Neural crest cell (in vitro differentiated cells): ENCODE results near the gene NISCH. TPM values are rescaled to one million over a fixed set of nuclear protein-coding genes. Genes with fewer than 3 reads are reported as not detected.
A peak's percentile ranks its signal among the peaks of the same experiment; 100 is the strongest.

Experiments used
- DNase-seq: peaks from one replicate; pipeline ENCODE4 v3.0.0; 2021; ENCODE audit warnings: low read depth, mixed read lengths, low spot score
- H3K27ac Mint-ChIP-seq: one replicate; pipeline ENCODE4 v1.8.0; 2021; ENCODE audit warnings: mild to moderate bottlenecking, mixed read lengths; ENCODE audit not compliant: unreplicated experiment
- H3K27me3 Mint-ChIP-seq: 2 replicates; pipeline ENCODE4 v1.8.0; 2021; ENCODE audit warnings: low read depth, mild to moderate bottlenecking, mixed read lengths
- H3K36me3 Mint-ChIP-seq: 2 replicates; pipeline ENCODE4 v1.8.0; 2021; ENCODE audit warnings: low read depth, mild to moderate bottlenecking, mixed read lengths
- H3K4me1 Mint-ChIP-seq: 2 replicates; pipeline ENCODE4 v1.8.0; 2021; ENCODE audit warnings: mixed read lengths
- H3K4me3 Mint-ChIP-seq: one replicate; pipeline ENCODE4 v1.8.0; 2021; ENCODE audit warnings: mild to moderate bottlenecking, mixed read lengths
- H3K9me3 Mint-ChIP-seq: 2 replicates; pipeline ENCODE4 v1.8.0; 2021; ENCODE audit warnings: mixed read lengths
- total RNA-seq: library from RNA; stranded (reverse); gene quantifications from 2 replicates; pipeline ENCODE4 v1.2.1, GENCODE V29; 2021
- TF ChIP-seq, protein P1 (sequence below): fragments of 200-600 bp; sonication (generic); conservative IDR thresholded peaks from 2 replicates; pipeline ENCODE4 v1.5.0; 2021; ENCODE audit warnings: antibody characterized with exemption, mild to moderate bottlenecking

NISCH gene
- total RNA-seq, 1 donor from 2014 or later, result 161 TPM

- Mint-ChIP-seq H3K4me1 (no peaks in the 10 kb centered on the region), H3K27ac (no peak overlapping the region), H3K4me3 (no peak overlapping the region), H3K36me3 (no peaks in the 10 kb centered on the region), H3K27me3 (no peaks in the 10 kb centered on the region), H3K9me3 (no peaks in the 10 kb centered on the region)
- TF ChIP-seq, protein P1, sequence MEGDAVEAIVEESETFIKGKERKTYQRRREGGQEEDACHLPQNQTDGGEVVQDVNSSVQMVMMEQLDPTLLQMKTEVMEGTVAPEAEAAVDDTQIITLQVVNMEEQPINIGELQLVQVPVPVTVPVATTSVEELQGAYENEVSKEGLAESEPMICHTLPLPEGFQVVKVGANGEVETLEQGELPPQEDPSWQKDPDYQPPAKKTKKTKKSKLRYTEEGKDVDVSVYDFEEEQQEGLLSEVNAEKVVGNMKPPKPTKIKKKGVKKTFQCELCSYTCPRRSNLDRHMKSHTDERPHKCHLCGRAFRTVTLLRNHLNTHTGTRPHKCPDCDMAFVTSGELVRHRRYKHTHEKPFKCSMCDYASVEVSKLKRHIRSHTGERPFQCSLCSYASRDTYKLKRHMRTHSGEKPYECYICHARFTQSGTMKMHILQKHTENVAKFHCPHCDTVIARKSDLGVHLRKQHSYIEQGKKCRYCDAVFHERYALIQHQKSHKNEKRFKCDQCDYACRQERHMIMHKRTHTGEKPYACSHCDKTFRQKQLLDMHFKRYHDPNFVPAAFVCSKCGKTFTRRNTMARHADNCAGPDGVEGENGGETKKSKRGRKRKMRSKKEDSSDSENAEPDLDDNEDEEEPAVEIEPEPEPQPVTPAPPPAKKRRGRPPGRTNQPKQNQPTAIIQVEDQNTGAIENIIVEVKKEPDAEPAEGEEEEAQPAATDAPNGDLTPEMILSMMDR, result no peak
- DNase-seq, result no peak
Measured at GRCh38 chr3:52512105-52512504, 56.7 kb downstream of the NISCH start.

GRCh38 chr3:52512727-52513126 is 57.3 kb downstream of the NISCH start:
- Mint-ChIP-seq H3K4me1 (no peaks in the 10 kb centered on the region), H3K36me3 (no peaks in the 10 kb centered on the region), H3K27ac (no peak overlapping the region), H3K27me3 (no peaks in the 10 kb centered on the region), H3K9me3 (no peaks in the 10 kb centered on the region), H3K4me3 (no peak overlapping the region)
- TF ChIP-seq, protein P1, result no peak
- no peak for DNase-seq

DNA sequence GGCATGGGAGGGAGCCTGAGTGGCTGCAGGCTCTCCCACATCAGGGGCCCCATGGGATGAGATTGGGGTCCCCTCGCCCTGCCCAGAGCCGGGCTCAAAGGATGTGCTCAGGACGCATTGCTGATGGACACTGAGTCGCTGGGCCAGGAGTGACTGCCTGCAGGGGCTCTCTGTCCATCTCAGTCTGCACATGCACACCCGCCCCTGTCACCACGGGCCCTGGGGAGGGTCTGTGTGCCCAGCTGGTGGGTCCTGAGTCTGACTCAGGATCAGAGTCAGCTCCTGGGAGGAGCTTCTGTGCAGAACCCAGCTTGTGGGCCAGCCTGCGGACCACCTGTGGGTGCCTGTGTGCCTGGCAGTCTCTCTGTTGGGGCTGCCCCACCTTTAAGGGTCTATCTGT is 57.9 kb downstream of the NISCH start:
- DNase-seq, result no peak
- Mint-ChIP-seq H3K27ac (no peak overlapping the region), H3K9me3 (no peaks in the 10 kb centered on the region), H3K36me3 (no peaks in the 10 kb centered on the region), H3K4me3 (no peak overlapping the region), H3K4me1 (no peaks in the 10 kb centered on the region), H3K27me3 (no peaks in the 10 kb centered on the region)
- TF ChIP-seq, protein P1, result no peak

DNA sequence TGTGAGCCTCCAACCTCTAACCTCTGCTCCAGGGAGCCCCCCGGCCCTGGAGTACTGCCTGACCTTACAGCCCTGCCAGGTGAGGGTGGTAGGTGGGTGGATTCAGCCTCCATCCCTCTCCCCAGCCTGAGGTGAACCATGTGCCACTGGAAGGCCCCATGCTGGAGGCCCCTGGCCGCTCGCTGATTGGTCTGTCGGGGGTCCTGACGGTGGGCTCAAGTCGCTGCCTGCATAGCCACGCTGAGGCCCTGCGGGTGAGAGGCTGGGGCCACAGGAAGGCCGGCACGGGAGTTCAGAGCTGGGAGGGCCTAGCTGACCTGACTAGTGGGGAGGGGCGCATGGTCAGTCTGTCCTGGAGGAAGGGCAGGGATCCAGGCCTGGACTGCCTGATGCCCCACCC is 59.2 kb downstream of the NISCH start:
- no peaks in the 10 kb centered on the region for H3K4me1 Mint-ChIP-seq
- no peak overlapping the region for H3K4me3 Mint-ChIP-seq
- no peaks in the 10 kb centered on the region for H3K36me3 Mint-ChIP-seq
- H3K27me3 Mint-ChIP-seq, result no peaks in the 10 kb centered on the region
- H3K9me3 Mint-ChIP-seq, result no peaks in the 10 kb centered on the region
- TF ChIP-seq, protein P1, result no peak
- H3K27ac Mint-ChIP-seq, result no peak overlapping the region
- no peak for DNase-seq

DNA sequence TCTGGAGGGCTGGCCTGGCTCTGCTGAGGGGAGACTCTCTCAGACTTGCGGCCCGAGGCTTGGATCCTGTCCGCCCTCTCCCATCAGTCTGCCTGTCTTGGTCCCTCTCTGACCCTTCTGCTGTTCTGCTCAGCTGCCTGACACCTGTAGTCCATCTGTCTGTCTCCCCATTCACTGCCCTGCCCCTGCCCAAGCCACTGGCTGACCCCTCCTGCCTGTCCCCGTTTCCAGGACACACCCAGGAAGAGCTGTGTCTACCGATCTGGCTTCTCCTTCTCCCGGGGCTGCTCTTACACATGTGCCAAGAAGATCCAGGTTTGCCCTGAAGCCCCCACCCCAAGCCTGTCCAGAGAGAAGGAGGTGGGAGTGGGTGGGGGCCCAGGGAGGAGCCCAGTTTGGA is 59.8 kb downstream of the NISCH start:
- H3K4me3 Mint-ChIP-seq, result no peak overlapping the region
- DNase-seq, result no peak
- TF ChIP-seq, protein P1, result no peak
- no peaks in the 10 kb centered on the region for H3K4me1 Mint-ChIP-seq
- no peaks in the 10 kb centered on the region for H3K9me3 Mint-ChIP-seq
- no peaks in the 10 kb centered on the region for H3K36me3 Mint-ChIP-seq
- H3K27ac Mint-ChIP-seq, result peak overlapping the region; percentile 50
- H3K27me3 Mint-ChIP-seq, result no peaks in the 10 kb centered on the region
